H1 (cell line): Measurements from ENCODE around the gene TMEM187. TPM values are rescaled to one million over a fixed set of nuclear protein-coding genes. Genes with fewer than 3 reads are reported as not detected.

Experiments
- CEBPB ChIP-seq: IDR thresholded peaks from 2 replicates; pipeline ENCODE4 v1.6.1; 2012; ENCODE audit warnings: low read depth, low read length
- EZH2 ChIP-seq: fragments of 200-600 bp; sonication (generic); IDR thresholded peaks from 2 replicates; pipeline ENCODE4 v1.7.1; 2012; ENCODE audit warnings: low read depth, mild to moderate bottlenecking, moderate library complexity, low read length, inconsistent platforms; ENCODE audit not compliant: severe bottlenecking
- polyA plus RNA-seq, 7 experiments: library from polyadenylated mRNA; depleted of rRNA in 3 of 7; stranded (reverse) in 5 of 7; unstranded in 2 of 7; fragments of >200 nt in 5 of 7; fragments of 200-250 nt in 2 of 7; gene quantifications; 1 replicate in 5 of 7; 2 replicates in 1 of 7; 4 replicates in 1 of 7; pipeline versions ENCODE4 v1.2.1 to v1.2.3, GENCODE V29; 2011 to 2013; ENCODE audit warnings: missing spikeins in 2 of 7, mixed read lengths in 2 of 7
- total RNA-seq: library from RNA; stranded (reverse); fragmentation: NEBNext Ultra II Directional; extraction: Animal tissue kit (Norgen Biotek cat#: 25700); gene quantifications from 2 replicates; pipeline ENCODE4 v1.2.1, GENCODE V29; 2021

The TMEM187 gene
- total and polyA plus RNA-seq, 2 of the 8 experiments (the other 6 are each of a cell fraction or from before 2014, with no cell fraction given) = 5.0 to 14.5 TPM

DNA sequence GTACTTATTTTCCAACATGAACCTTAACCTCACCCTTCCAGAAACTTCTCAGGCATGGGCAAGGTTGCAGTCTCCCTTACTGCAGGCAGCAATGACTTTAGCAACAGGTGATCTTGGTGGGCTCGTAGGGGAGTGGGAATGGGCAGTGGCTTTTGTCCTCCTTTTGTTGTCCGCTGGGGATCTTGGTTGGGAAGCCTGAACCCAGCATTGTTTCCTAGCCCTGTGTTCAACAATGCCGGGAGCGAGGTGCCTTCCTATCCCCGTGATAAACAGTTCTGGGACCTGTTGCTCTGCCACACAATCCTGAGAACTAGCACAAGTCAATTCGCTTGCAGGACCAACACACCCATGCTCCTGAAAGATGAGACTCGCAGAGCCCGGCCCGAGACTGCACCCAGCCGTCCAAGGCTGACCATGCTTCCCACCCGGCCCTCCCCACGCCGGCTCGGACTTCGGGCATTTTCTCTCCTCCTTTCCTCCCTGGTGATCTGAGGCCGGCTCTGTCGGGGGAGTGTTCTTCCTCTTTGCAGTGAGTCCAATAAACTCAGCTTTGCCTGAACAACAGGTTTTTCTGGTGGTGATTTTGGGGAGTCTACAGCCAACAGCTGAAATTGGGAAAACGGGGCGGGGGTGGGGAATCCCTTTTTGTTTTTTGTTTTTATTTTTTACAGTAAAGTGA, 26.9 kb downstream of the TMEM187 start (continued):
- TF ChIP-seq EZH2 (no peak), CEBPB (no peak)
